GM12864 (cell line): ENCODE data around the gene DHCR7.
A peak's percentile ranks its signal among the peaks of the same experiment; 100 is the strongest.
"Not testable (repeated sequence)": the region's sequence is repeated elsewhere in the genome, so short reads cannot be mapped to it uniquely, and the experiment has no call there.

Experiments used
- DNase-seq: peaks from one replicate; pipeline ENCODE4 v3.0.0-alpha.2; 2011; ENCODE audit warnings: low read depth
- H3K4me3 ChIP-seq: 2 replicates; pipeline ENCODE4 v1.5.1; 2011; ENCODE audit warnings: mild to moderate bottlenecking, low read depth, low read length, control low read depth
- TF ChIP-seq, protein P1 (sequence below): IDR thresholded peaks from 2 replicates; pipeline ENCODE4 v1.5.1; 2011; ENCODE audit warnings: low read depth, mild to moderate bottlenecking, moderate library complexity, low read length, control low read depth, inconsistent platforms; ENCODE audit errors: missing control alignments

Gene DHCR7

DNA sequence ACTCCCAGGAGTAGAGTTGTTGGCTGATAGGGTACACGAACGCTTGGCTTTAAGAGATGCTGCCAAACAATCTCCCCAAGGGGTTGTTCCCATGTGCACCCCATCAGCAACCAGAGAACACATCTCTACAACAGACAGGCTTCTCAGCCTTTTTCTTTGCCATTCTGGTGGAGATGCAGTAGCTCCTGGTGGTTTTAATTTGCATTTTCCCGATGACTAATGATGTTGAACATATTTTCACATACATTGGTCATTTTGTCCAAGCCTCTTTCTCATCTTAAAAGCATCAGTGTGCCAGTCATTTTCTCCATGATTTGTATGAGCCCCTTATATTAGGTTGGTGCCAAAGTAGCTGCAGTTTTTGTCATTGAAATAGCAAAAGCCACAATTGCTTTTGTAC, 21.8 kb downstream of the DHCR7 start:
- H3K4me3 ChIP-seq: no peak overlapping the region
- DNase-seq: no peak
- TF ChIP-seq, protein P1, sequence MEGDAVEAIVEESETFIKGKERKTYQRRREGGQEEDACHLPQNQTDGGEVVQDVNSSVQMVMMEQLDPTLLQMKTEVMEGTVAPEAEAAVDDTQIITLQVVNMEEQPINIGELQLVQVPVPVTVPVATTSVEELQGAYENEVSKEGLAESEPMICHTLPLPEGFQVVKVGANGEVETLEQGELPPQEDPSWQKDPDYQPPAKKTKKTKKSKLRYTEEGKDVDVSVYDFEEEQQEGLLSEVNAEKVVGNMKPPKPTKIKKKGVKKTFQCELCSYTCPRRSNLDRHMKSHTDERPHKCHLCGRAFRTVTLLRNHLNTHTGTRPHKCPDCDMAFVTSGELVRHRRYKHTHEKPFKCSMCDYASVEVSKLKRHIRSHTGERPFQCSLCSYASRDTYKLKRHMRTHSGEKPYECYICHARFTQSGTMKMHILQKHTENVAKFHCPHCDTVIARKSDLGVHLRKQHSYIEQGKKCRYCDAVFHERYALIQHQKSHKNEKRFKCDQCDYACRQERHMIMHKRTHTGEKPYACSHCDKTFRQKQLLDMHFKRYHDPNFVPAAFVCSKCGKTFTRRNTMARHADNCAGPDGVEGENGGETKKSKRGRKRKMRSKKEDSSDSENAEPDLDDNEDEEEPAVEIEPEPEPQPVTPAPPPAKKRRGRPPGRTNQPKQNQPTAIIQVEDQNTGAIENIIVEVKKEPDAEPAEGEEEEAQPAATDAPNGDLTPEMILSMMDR: no peak

DNA sequence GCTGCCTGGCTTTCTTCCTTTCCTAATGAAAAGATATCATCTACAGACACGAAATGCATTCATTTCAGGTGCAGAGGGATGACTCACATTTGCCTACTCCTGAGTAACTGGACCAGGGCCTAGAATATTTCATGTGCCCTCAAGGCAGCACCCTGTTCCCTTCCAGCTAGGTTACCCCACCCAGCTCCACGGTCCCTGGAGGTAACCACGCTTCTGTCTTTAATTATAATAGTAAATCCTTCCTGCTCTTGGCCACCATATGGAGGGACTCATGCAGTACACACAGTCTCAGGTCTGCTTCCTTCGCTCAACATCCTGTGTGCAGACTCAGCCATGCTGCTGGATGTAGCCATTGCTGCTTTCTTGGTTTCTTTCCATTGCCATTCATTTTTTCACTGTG, 22.3 kb downstream of the DHCR7 start:
- DNase-seq: no peak
- H3K4me3 ChIP-seq: no peak overlapping the region
- TF ChIP-seq, protein P1: no peak

DNA sequence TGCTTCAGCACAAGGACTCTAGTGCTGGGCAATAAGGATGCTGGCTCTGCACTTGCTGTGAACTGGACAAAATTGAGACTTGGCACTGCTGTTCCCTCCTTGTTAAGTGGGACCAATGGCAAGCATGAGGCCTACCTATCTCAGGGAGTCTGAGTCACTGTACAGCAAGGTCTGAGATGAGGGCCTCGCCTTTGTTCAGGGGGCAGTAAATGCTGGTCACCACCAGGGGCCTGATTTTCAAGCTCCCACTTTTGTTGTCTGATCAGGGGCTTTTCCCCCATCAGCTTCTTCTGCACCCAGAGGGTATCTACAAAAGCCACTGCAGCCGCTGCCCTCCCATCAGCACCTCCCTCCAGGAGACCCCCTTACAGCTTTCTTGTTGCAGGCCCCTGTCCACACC, 22.8 kb downstream of the DHCR7 start:
- H3K4me3 ChIP-seq: no peak overlapping the region
- TF ChIP-seq, protein P1: peak; percentile 20
- no peak for DNase-seq

DNA sequence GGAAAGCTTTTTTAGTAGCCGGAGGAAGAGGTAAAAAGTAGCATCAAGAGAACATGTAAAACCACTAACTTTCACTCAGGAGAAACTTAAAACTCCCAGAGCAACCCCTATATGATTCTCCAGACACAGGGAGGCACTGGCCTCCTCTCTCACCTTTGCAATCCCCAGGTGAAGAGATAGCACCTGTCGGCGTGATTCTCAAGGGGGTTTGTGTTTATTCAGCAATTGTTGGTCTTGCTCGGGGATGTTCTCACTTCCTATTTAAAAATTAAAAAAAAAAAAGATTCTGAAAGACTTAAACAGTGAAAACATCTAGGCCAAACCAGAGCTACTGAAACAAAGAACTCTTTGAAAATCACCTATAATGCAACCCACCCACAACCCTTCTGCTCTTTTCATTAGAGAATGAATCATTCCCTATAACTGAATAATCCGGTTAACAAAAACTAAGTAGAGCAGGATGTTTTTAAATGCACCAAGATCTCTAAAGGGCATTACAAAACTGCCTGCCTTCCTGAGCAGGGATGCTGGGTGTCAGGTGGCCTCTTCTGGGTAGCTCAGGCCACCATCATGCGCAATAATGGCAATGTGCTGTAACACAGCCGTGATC, 24.9 kb downstream of the DHCR7 start:
- TF ChIP-seq, protein P1: no peak
- no peak overlapping the region for H3K4me3 ChIP-seq
- DNase-seq: no peak

DNA sequence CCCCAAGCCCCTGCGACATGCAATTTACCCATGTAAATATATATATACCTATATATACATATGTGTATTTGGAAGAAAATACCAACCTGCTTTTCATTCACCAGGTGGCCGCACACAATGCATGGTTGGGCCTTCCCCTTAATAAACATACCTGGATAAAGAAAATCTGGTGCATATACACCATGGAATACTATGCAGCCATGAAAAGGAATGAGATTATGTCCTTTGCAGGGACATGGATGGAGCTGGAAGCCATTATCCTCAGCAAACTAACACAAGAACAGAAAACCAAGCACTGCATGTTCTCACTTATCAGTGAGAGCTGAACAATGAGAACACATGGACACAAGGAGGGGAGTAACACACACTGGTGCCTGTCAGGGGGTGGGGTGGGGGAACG, 25.9 kb downstream of the DHCR7 start:
- not testable (repeated sequence) for DNase-seq, H3K4me3 ChIP-seq

DNA sequence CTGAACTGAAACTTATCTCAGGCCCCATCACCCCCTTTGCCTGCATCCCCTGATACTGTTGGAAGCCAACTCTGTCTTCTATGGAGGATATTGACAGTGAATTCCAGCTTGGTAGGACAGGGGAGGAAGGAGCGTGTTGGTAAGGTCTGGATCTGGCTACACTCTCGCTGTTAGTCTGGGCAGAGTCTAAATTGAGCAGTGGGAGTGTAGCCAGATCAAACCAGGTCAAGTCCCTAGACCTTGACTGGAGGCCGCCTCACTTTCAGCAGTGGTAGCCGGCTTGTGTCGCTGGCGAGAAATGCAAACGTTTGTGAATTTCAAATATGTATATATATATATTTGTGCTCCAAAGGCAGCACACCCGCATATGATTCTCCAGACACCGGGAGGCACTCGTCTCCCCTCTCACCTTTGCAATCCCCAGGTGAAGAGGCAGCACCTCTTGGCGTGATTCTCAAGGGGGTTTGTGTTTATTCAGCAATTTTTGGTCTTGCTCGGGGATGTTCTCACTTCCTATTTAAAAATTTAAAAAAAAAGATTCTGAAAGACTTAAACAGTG, 26.7 kb downstream of the DHCR7 start:
- TF ChIP-seq, protein P1: no peak
- no peak overlapping the region for H3K4me3 ChIP-seq
- no peak for DNase-seq

DNA sequence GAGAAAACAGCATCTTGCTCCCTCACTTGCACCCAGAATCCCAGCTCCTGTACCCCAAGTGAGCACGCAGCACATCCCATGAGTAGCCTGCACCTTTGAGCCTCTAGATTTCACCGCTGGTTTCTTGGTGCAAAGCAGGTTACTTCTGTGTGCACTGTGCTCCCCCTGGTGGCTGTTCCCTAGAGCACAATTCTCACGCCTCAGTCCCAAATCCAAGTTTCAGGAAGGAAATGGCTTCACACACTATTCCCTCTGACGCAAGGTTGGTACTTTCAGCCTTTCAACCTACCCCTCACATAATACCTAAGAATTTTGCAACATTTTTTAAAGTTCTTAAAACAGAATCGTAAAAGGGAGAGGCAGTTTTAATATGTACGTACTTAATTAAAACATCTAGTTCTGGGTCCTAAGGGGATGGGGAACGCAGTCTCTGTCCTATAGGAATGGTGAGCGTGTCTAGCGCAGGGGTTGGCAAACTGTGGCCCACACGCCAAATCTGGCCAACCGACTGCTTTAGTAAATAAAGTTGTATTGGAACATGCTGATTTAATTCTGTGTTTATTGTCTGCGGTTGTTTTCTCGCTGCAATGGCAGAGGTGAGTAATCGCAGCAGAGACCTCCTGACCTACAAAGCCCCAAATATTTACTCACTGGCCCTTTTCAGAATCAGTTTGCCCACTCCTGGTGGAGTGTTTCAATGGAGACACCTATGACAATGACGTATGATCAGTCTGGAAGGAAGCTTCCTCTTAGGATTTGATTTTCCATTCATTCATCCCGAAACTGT, 27.5 kb downstream of the DHCR7 start:
- TF ChIP-seq, protein P1: peak; percentile 92
- H3K4me3 ChIP-seq: no peak overlapping the region
- DNase-seq: peak; percentile 30
